Activated CD8-positive, alpha-beta memory T cell treated with anti-CD3 and anti-CD28 coated beads, Interleukin-2, amount 50 U/mL, for 4 hours (primary cell): ENCODE data around the gene MASTL.
A peak's percentile ranks its signal among the peaks of the same experiment; 100 is the strongest.
"Not testable (repeated sequence)": the region's sequence is repeated elsewhere in the genome, so short reads cannot be mapped to it uniquely, and the experiment has no call there.

ENCODE experiments used
- DNase-seq: peaks from one replicate; pipeline ENCODE4 v3.0.0-alpha.2; 2020

The MASTL gene

GRCh38 chr10:27155066-27155754, at the start of gene MASTL:
Gene MASTL, plus strand, starts transcription at chr10:27155352. Its CDS starts 75 bp downstream, at chr10:27155427.
- peak; percentile 94 for DNase-seq

- no peak for DNase-seq
These were observed 47.0 kb upstream of the MASTL start for GRCh38 chr10:27108165-27108564.

GRCh38 chr10:27134371-27134770, 20.8 kb upstream of the MASTL start:
- no peak for DNase-seq

- no peak for DNase-seq
These were observed 16.9 kb upstream of the MASTL start for GRCh38 chr10:27138277-27138676.

- no peak for DNase-seq
These were observed 11.5 kb upstream of the MASTL start for GRCh38 chr10:27143686-27144085.

- DNase-seq, result no peak
These were observed 9.2 kb upstream of the MASTL start for GRCh38 chr10:27145937-27146336.

GRCh38 chr10:27147701-27148100, 7.5 kb upstream of the MASTL start:
- no peak for DNase-seq

- DNase-seq, result no peak
These were observed 4.9 kb upstream of the MASTL start for GRCh38 chr10:27150261-27150660.

- DNase-seq, result no peak
These were observed 2.5 kb upstream of the MASTL start for GRCh38 chr10:27152687-27153086.

- DNase-seq, result no peak
These were observed 1.8 kb upstream of the MASTL start for GRCh38 chr10:27153329-27153728.

- DNase-seq, result peak; percentile 27
These were observed 1.3 kb upstream of the MASTL start for GRCh38 chr10:27153845-27154193.

- DNase-seq, result not testable (repeated sequence)
These were observed 1.4 kb downstream of the MASTL start for GRCh38 chr10:27156566-27156965.

GRCh38 chr10:27157150-27157549, 2.0 kb downstream of the MASTL start:
- no peak for DNase-seq

GRCh38 chr10:27158421-27158820, 3.3 kb downstream of the MASTL start:
- DNase-seq, result no peak

- no peak for DNase-seq
These were observed 14.7 kb downstream of the MASTL start for GRCh38 chr10:27169849-27170248.

- no peak for DNase-seq
These were observed 33.1 kb downstream of the MASTL start for GRCh38 chr10:27188259-27188658.

- DNase-seq, result no peak
These were observed 33.7 kb downstream of the MASTL start for GRCh38 chr10:27188897-27189296.

GRCh38 chr10:27190508-27190907, 35.4 kb downstream of the MASTL start:
- DNase-seq, result no peak

GRCh38 chr10:27192284-27192683, 37.1 kb downstream of the MASTL start:
- DNase-seq, result no peak

GRCh38 chr10:27197980-27198620, 42.9 kb downstream of the MASTL start:
- DNase-seq, result no peak

- no peak for DNase-seq
These were observed 48.7 kb downstream of the MASTL start for GRCh38 chr10:27203806-27204205.

- DNase-seq, result no peak
These were observed 52.2 kb downstream of the MASTL start for GRCh38 chr10:27207350-27207749.

GRCh38 chr10:27223964-27224363, 68.8 kb downstream of the MASTL start:
- DNase-seq, result peak; percentile 36

- no peak for DNase-seq
These were observed 69.9 kb downstream of the MASTL start for GRCh38 chr10:27225011-27225590.
